Measurements from ENCODE around the gene CLDN6.

CLDN6 gene

GRCh38 chr16:3008690-3009037 lies 9.3 kb downstream of the CLDN6 start:
- H4K20me1 ChIP-seq (ENCODE audit: control insufficient read depth, insufficient read depth, low read depth, low read length), result no peaks in the 10 kb centered on the region
- H3K9me2 ChIP-seq (replicated peaks; ENCODE audit: control insufficient read depth, low read length), result no peaks in the 10 kb centered on the region
- H3K4me1 ChIP-seq (ENCODE audit: control insufficient read depth, low read length), result peaks cover 21% of the 10 kb centered on the region
- no peaks in the 10 kb centered on the region for H3K79me2 ChIP-seq (ENCODE audit: control insufficient read depth, low read length)
- no peak overlapping the region for H3K4me3 ChIP-seq (ENCODE audit: low read length)
- no peak overlapping the region for H3K27ac ChIP-seq (ENCODE audit: low read depth, low read length)
- no peaks in the 10 kb centered on the region for H3K36me3 ChIP-seq (ENCODE audit: control insufficient read depth, low read length)
- H3K4me2 ChIP-seq (ENCODE audit: low read length), result no peak overlapping the region
- H3K9me3 ChIP-seq (ENCODE audit: control insufficient read depth, insufficient read depth, low read length), result no peaks in the 10 kb centered on the region
- TF ChIP-seq EZH2phosphoT487 (IDR thresholded peaks at IDR 0.05; ENCODE audit: borderline replicate concordance, low read length), result no peak
- no peak for TF ChIP-seq CTCF (IDR thresholded peaks at IDR 0.05; ENCODE audit: low read depth, low read length, poor library complexity, severe bottlenecking)
- H3F3A ChIP-seq (ENCODE audit: control insufficient read depth, insufficient read depth), result no peaks in the 10 kb centered on the region
- peaks cover 48% of the 10 kb centered on the region for H3K27me3 ChIP-seq (ENCODE audit: control insufficient read depth, low read length)

- Histone ChIP-seq H3K9me2 (replicated peaks; ENCODE audit: control insufficient read depth, low read length) (no peaks in the 10 kb centered on the region), H3K4me3 (ENCODE audit: low read length) (no peak overlapping the region), H3K36me3 (ENCODE audit: control insufficient read depth, low read length) (no peaks in the 10 kb centered on the region), H3K27ac (ENCODE audit: low read depth, low read length) (no peak overlapping the region), H3K4me2 (ENCODE audit: low read length) (peak overlapping the region; percentile 34), H3K4me1 (ENCODE audit: control insufficient read depth, low read length) (peaks cover 21% of the 10 kb centered on the region), H3F3A (ENCODE audit: control insufficient read depth, insufficient read depth) (no peaks in the 10 kb centered on the region), H3K27me3 (ENCODE audit: control insufficient read depth, low read length) (peaks cover 48% of the 10 kb centered on the region), H3K79me2 (ENCODE audit: control insufficient read depth, low read length) (no peaks in the 10 kb centered on the region), H4K20me1 (ENCODE audit: control insufficient read depth, insufficient read depth, low read depth, low read length) (no peaks in the 10 kb centered on the region), H3K9me3 (ENCODE audit: control insufficient read depth, insufficient read depth, low read length) (no peaks in the 10 kb centered on the region)
- no peak for TF ChIP-seq EZH2phosphoT487 (IDR thresholded peaks at IDR 0.05; ENCODE audit: borderline replicate concordance, low read length)
- no peak for TF ChIP-seq CTCF (IDR thresholded peaks at IDR 0.05; ENCODE audit: low read depth, low read length, poor library complexity, severe bottlenecking)
Observed at GRCh38 chr16:3007957-3008689, 9.9 kb downstream of the CLDN6 start.

- no peaks in the 10 kb centered on the region for H3K9me3 ChIP-seq (ENCODE audit: control insufficient read depth, insufficient read depth, low read length)
- H3K79me2 ChIP-seq (ENCODE audit: control insufficient read depth, low read length), result no peaks in the 10 kb centered on the region
- H3K4me2 ChIP-seq (ENCODE audit: low read length), result peak overlapping the region; percentile 34
- H3K9me2 ChIP-seq (replicated peaks; ENCODE audit: control insufficient read depth, low read length), result no peaks in the 10 kb centered on the region
- H3K4me1 ChIP-seq (ENCODE audit: control insufficient read depth, low read length), result peaks cover 21% of the 10 kb centered on the region
- H4K20me1 ChIP-seq (ENCODE audit: control insufficient read depth, insufficient read depth, low read depth, low read length), result no peaks in the 10 kb centered on the region
- no peaks in the 10 kb centered on the region for H3F3A ChIP-seq (ENCODE audit: control insufficient read depth, insufficient read depth)
- no peak for TF ChIP-seq CTCF (IDR thresholded peaks at IDR 0.05; ENCODE audit: low read depth, low read length, poor library complexity, severe bottlenecking)
- TF ChIP-seq EZH2phosphoT487 (IDR thresholded peaks at IDR 0.05; ENCODE audit: borderline replicate concordance, low read length), result no peak
- peaks cover 48% of the 10 kb centered on the region for H3K27me3 ChIP-seq (ENCODE audit: control insufficient read depth, low read length)
- H3K4me3 ChIP-seq (ENCODE audit: low read length), result no peak overlapping the region
- H3K36me3 ChIP-seq (ENCODE audit: control insufficient read depth, low read length), result no peaks in the 10 kb centered on the region
- H3K27ac ChIP-seq (ENCODE audit: low read depth, low read length), result no peak overlapping the region
Observed at GRCh38 chr16:3007059-3007956, 10.7 kb downstream of the CLDN6 start.
